Breast epithelium (tissue), 4 donors: ENCODE measurements around the gene SRMS. TPM values are rescaled to one million over a fixed set of nuclear protein-coding genes. Genes with fewer than 3 reads are reported as not detected.
"Not testable (repeated sequence)": the region's sequence is repeated elsewhere in the genome, so short reads cannot be mapped to it uniquely, and the experiment has no call there.

Source experiments
- DNase-seq, 2 donors: peaks; one replicate each; pipeline ENCODE4 v3.0.0-alpha.2; 2019; ENCODE audit warnings: low spot score in 2 of 2
- H3K27ac ChIP-seq, 2 donors: fragments of 200-600 bp; sonication (generic) in 1 of 2; one replicate each; pipeline ENCODE4 v1.5.1; 2016 to 2019; ENCODE audit warnings: mild to moderate bottlenecking in 1 of 2
- H3K27me3 ChIP-seq, 2 donors: fragments of 200-600 bp; sonication (generic) in 1 of 2; one replicate each; pipeline versions ENCODE4 v1.5.1 to v1.6.0; 2017 to 2019; ENCODE audit warnings: control low read depth in 1 of 2, mild to moderate bottlenecking in 1 of 2
- H3K36me3 ChIP-seq: fragments of 200-600 bp; one replicate; pipeline ENCODE4 v1.5.1; 2019
- H3K4me1 ChIP-seq, 2 donors: fragments of 200-600 bp; sonication (generic); one replicate each; pipeline ENCODE4 v1.5.1; 2016 to 2019; ENCODE audit warnings: control low read depth in 1 of 2
- H3K4me3 ChIP-seq, 3 donors: fragments of 200-600 bp; sonication (generic); 1 replicate in 2 of 3; 2 replicates in 1 of 3; pipeline ENCODE4 v1.5.1; 2016 to 2019; ENCODE audit warnings: mild to moderate bottlenecking in 3 of 3, moderate library complexity in 2 of 3
- H3K9me3 ChIP-seq, 2 donors: fragments of 200-600 bp; sonication (generic) in 1 of 2; one replicate each; pipeline ENCODE4 v1.5.1; 2016 to 2019; ENCODE audit warnings: control low read depth in 1 of 2
- CTCF ChIP-seq, 3 donors: fragments of 450-650 bp; IDR thresholded peaks; one replicate each; pipeline ENCODE4 v1.5.1; 2016 to 2017; ENCODE audit warnings: antibody characterized with exemption in 3 of 3, mild to moderate bottlenecking in 3 of 3, moderate library complexity in 3 of 3
- POLR2A ChIP-seq: fragments of 450-650 bp; IDR thresholded peaks from one replicate; pipeline ENCODE4 v1.6.1; 2016; ENCODE audit warnings: antibody characterized with exemption, mild to moderate bottlenecking, moderate library complexity
- POLR2AphosphoS5 ChIP-seq, 3 donors: sonication (generic); formaldehyde crosslinking; IDR thresholded peaks; one replicate each; pipeline ENCODE4 v1.6.1; 2017; ENCODE audit warnings: antibody characterized with exemption in 3 of 3
- intact Hi-C: fragments of 100-400 bp; cut with DNase I; formaldehyde crosslinking; loops from one replicate; pipeline ENCODE4 v1.15.1; 2023; ENCODE audit warnings: low total_unique reads
- total RNA-seq, 3 donors: library from RNA; depleted of rRNA; stranded (reverse); fragments of >200 nt; gene quantifications; one replicate each; pipeline ENCODE4 v1.1.0, GENCODE V29; 2016

Gene SRMS
- total RNA-seq, 3 donors from 2014 or later, result 0.59 to 0.66 TPM; not detected in 1

- Histone ChIP-seq H3K27me3 (no peaks in the 10 kb centered on the region), H3K27ac (peak overlapping the region; percentile 85 to 92), H3K4me1 (peaks cover 6 to 7% of the 10 kb centered on the region in 2 donors), H3K9me3 (no peaks in the 10 kb centered on the region), H3K36me3 (no peaks in the 10 kb centered on the region), H3K4me3 (peak overlapping the region; percentile 87 to 90 (median 89))
- intact Hi-C loops, result no loop called here
- DNase-seq, result no peak
- TF ChIP-seq POLR2AphosphoS5 (IDR thresholded peaks at IDR 0.05) (no peak), POLR2A (no peak), CTCF (IDR thresholded peaks at IDR 0.05) (no peak)
Measured at GRCh38 chr20:63573647-63574131, 26.1 kb upstream of the SRMS start.

- DNase-seq, result no peak
- no peaks in the 10 kb centered on the region for H3K27me3 ChIP-seq
- H3K9me3 ChIP-seq, result no peaks in the 10 kb centered on the region
- H3K27ac ChIP-seq, result peak overlapping the region; percentile 85 to 92
- TF ChIP-seq POLR2AphosphoS5 (IDR thresholded peaks at IDR 0.05) (no peak), POLR2A (no peak), CTCF (IDR thresholded peaks at IDR 0.05) (no peak)
- peaks cover 6 to 7% of the 10 kb centered on the region in 2 donors for H3K4me1 ChIP-seq
- intact Hi-C loops, result no loop called here
- H3K4me3 ChIP-seq, result peak overlapping the region; percentile 87 to 90 (median 89)
- H3K36me3 ChIP-seq, result no peaks in the 10 kb centered on the region
Measured at GRCh38 chr20:63572788-63573646, 25.5 kb upstream of the SRMS start.

- no peaks in the 10 kb centered on the region for H3K9me3 ChIP-seq
- H3K27ac ChIP-seq, result no peak overlapping the region
- intact Hi-C loops, result no loop called here
- H3K4me3 ChIP-seq, result no peak overlapping the region
- DNase-seq, result no peak
- no peaks in the 10 kb centered on the region for H3K27me3 ChIP-seq
- H3K4me1 ChIP-seq, result peaks cover 6 to 7% of the 10 kb centered on the region in 2 donors
- no peaks in the 10 kb centered on the region for H3K36me3 ChIP-seq
- TF ChIP-seq POLR2A (no peak), CTCF (IDR thresholded peaks at IDR 0.05) (no peak), POLR2AphosphoS5 (IDR thresholded peaks at IDR 0.05) (no peak)
Measured at GRCh38 chr20:63572071-63572787, 24.7 kb upstream of the SRMS start.

GRCh38 chr20:63571087-63571478, 23.5 kb upstream of the SRMS start:
- H3K9me3 ChIP-seq, DNase-seq, H3K4me1 ChIP-seq, H3K27ac ChIP-seq, H3K4me3 ChIP-seq, H3K36me3 ChIP-seq, H3K27me3 ChIP-seq, intact Hi-C loops: not testable (repeated sequence)

GRCh38 chr20:63570281-63571086, 22.9 kb upstream of the SRMS start:
- H3K9me3 ChIP-seq, result no peaks in the 10 kb centered on the region
- H3K4me3 ChIP-seq, result no peak overlapping the region
- H3K27ac ChIP-seq, result no peak overlapping the region
- peaks cover 6 to 7% of the 10 kb centered on the region in 2 donors for H3K4me1 ChIP-seq
- no peaks in the 10 kb centered on the region for H3K36me3 ChIP-seq
- no peak for TF ChIP-seq POLR2A
- no peak for TF ChIP-seq CTCF (IDR thresholded peaks at IDR 0.05)
- TF ChIP-seq POLR2AphosphoS5 (IDR thresholded peaks at IDR 0.05), result no peak
- H3K27me3 ChIP-seq, result no peaks in the 10 kb centered on the region
- intact Hi-C loops, result no loop called here
- DNase-seq, result no peak
